GM21576 (cell line): ENCODE results near the gene SULT2B1.
"Not testable (repeated sequence)": the region's sequence is repeated elsewhere in the genome, so short reads cannot be mapped to it uniquely, and the experiment has no call there.

Experiments used
- ATAC-seq: cut with Tn5 transposase; IDR thresholded peaks from one replicate; pipeline ENCODE4 v1.9.1; 2021; ENCODE audit warnings: mild to moderate bottlenecking, moderate library complexity; ENCODE audit not compliant: unreplicated experiment

The SULT2B1 gene

GRCh38 chr19:48618278-48618915 is 66.4 kb downstream of the SULT2B1 start:
- no peak for ATAC-seq

GRCh38 chr19:48618916-48619691 is 67.1 kb downstream of the SULT2B1 start, which contains the start of the genes RPL18 and SPHK2:
Gene RPL18, minus strand, starts transcription at chr19:48619178. Its CDS starts 35 bp downstream, at chr19:48619143.
Gene SPHK2, plus strand, starts transcription at chr19:48619506. Its CDS starts 1,009 bp downstream, at chr19:48620515.
- ATAC-seq, result peak; percentile 77

GRCh38 chr19:48619692-48620585 is 68.0 kb downstream of the SULT2B1 start:
- ATAC-seq, result no peak

GRCh38 chr19:48623556-48624066 is 71.6 kb downstream of the SULT2B1 start:
- ATAC-seq, result no peak

GRCh38 chr19:48624067-48624594 is 72.2 kb downstream of the SULT2B1 start:
- ATAC-seq, result peak; percentile 54

GRCh38 chr19:48624791-48625723 is 73.1 kb downstream of the SULT2B1 start:
- no peak for ATAC-seq

- no peak for ATAC-seq
Observed at GRCh38 chr19:48625891-48626327, 73.9 kb downstream of the SULT2B1 start.

- ATAC-seq, result no peak
Observed at GRCh38 chr19:48627201-48627864, 75.4 kb downstream of the SULT2B1 start.

- ATAC-seq, result no peak
Observed at GRCh38 chr19:48627865-48628314, 75.9 kb downstream of the SULT2B1 start.

GRCh38 chr19:48628486-48629296 is 76.7 kb downstream of the SULT2B1 start:
- no peak for ATAC-seq

GRCh38 chr19:48629297-48629598 is 77.3 kb downstream of the SULT2B1 start:
- ATAC-seq, result no peak

GRCh38 chr19:48629599-48630295 is 77.8 kb downstream of the SULT2B1 start:
- ATAC-seq, result no peak

- no peak for ATAC-seq
Observed at GRCh38 chr19:48630296-48631063, 78.5 kb downstream of the SULT2B1 start.

GRCh38 chr19:48631225-48631624 is 79.3 kb downstream of the SULT2B1 start:
- ATAC-seq, result no peak

- not testable (repeated sequence) for ATAC-seq
Observed at GRCh38 chr19:48632286-48632685, 80.3 kb downstream of the SULT2B1 start.

GRCh38 chr19:48632692-48633147 is 80.7 kb downstream of the SULT2B1 start:
- no peak for ATAC-seq
